GM21717 (cell line): Measurements from ENCODE around the gene KBTBD12.

ENCODE experiments used
- ATAC-seq: cut with Tn5 transposase; IDR thresholded peaks from one replicate; pipeline ENCODE4 v1.9.1; 2021; ENCODE audit warnings: mild to moderate bottlenecking, moderate library complexity; ENCODE audit not compliant: unreplicated experiment

Gene KBTBD12

GRCh38 chr3:127949446-127950055 is 34.5 kb downstream of the KBTBD12 start:
- ATAC-seq = no peak

DNA sequence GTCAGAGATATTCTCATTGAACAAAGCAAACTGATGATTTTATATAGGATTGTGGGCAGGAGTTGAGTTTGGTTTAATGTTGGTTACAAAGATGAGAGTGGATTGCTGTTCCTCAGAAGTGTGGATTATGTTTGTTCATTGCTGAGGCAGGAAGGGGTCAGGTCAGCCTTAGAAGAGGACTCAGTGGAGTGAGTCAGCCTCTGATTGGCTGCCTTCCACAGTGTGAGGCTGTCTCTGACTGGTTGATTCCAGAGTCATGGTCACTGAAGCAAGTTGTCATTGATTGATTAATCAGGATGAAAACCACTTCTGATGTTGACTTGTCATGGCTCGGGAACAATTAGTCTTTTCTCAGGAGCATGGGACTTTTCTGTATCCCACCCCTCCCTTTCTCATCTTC is 36.2 kb downstream of the KBTBD12 start:
- no peak for ATAC-seq

DNA sequence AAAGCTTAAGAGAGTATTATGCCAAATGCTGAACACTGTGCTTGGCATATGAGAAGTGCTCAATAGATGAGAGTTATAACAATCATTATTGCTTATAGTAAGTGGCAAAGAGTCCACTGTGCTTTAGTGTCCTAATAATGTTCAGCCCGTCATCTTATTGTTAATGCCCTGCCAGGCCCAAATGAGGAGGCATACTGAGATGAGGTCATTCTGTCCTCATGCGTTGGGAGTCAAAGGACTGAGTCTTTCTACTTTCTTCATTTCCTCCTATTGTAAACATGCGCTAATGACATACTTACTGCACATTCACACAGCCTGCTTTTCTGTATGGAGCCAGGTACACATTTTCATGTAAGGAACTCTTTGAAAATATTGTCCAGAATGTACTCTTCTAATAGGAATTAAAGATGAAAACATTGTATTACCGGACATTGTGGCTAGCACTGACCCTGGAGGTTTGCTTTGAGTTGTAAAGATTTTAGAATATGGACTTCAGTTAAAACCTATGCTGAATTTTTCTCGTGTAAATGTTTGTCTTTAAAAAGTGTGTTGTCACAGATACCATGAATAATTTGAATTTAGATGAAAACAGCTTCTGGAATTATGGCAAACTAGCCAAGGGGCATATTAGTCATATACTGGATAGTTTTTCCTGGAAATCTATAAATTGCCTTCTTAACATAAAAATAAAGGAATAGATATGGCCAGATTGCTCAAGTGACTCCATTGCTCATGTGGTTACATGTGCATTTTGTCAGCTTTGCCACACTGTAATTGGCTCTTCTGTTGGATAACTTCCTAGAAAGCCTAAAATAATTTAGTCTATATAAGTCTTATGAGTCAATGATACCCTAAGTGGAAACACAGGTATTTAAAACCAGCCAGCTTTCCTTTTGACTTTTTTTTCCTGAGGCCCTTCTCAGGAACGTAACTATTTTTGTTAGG is 38.3 kb downstream of the KBTBD12 start:
- ATAC-seq = no peak

GRCh38 chr3:127954640-127955039 is 39.6 kb downstream of the KBTBD12 start:
- ATAC-seq = no peak

DNA sequence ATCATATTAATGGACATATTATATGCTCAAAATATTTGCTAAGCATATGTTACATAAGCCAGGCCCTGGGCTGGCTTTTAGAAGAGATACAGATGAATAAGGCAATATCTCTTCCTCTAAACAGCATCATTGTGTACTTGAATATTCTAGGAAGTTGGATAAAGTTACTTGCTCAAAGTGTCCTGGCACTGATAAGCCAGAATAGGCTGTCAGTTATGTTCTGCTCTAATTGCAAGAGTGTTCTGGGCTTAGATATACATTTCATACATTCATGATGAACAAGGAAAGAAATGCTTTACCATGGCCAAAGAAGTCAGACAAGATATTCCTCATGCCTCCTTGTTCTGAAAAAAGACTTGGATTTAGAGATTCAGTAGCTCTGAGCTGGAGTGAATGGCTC is 40.7 kb downstream of the KBTBD12 start:
- no peak for ATAC-seq

GRCh38 chr3:127959041-127959440 is 44.0 kb downstream of the KBTBD12 start:
- ATAC-seq = no peak

DNA sequence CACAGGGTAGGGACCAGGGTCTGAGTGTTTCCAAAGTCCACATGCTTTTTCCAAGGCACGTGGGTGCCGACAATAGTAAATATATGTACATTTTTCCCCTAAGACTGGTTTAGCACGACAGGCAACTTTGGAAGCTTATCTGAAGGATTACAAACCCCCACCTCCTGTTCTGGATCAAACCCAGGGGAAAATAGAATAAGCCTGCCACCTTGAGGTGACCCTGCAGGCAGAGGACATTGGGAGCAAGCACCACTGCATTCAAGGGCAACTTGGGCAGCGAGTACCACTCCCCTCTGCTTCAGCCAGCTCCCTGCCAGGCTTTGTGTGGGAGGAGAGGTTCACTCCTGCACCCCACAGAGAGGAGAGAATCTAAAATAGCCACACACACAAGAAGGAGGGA is 44.8 kb downstream of the KBTBD12 start:
- ATAC-seq = no peak

- ATAC-seq = no peak
Measured at GRCh38 chr3:127960421-127960965, 45.5 kb downstream of the KBTBD12 start.

GRCh38 chr3:127961124-127961523 is 46.1 kb downstream of the KBTBD12 start:
- ATAC-seq = no peak

- no peak for ATAC-seq
Measured at GRCh38 chr3:127961963-127962362, 46.9 kb downstream of the KBTBD12 start.

- no peak for ATAC-seq
Measured at GRCh38 chr3:127962937-127963336, 47.9 kb downstream of the KBTBD12 start.

DNA sequence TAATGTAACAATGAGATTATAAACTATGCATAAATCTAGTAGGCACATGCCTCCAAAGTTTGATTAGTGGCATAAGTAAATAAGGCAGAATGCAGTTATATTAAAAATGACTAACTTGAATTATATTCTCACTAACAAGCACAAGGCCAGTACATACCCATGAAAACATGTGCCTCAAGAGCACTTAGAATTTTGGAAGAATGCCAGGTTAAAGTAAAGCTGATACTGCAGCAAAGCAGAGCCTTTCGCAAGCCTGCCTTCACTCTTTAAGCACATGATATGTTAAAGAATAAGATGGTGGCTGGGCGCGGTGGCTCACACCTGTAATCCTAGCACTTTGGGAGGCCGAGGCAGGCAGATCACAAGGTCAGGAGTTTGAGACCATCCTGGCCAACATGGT is 49.0 kb downstream of the KBTBD12 start:
- no peak for ATAC-seq

- ATAC-seq = no peak
Measured at GRCh38 chr3:127964816-127965215, 49.8 kb downstream of the KBTBD12 start.

DNA sequence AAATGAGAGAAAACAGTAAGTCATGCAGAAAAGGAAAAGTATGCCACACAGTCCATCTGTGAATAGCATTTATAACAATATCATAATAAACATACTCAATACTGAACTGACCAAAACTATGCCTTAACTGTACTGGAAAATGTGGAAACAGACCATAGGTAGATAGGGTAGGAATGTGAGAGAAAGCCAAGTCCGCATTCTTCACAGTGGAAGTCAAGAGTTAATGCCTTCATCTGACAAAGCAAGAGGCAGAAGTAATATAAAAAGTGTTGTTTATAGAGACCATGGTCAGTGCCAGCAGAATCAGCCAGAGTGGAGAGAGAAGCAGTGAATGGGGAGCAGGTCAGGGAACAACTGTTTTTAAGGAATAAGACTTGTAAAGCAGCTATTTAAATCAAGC is 52.3 kb downstream of the KBTBD12 start:
- ATAC-seq = no peak

DNA sequence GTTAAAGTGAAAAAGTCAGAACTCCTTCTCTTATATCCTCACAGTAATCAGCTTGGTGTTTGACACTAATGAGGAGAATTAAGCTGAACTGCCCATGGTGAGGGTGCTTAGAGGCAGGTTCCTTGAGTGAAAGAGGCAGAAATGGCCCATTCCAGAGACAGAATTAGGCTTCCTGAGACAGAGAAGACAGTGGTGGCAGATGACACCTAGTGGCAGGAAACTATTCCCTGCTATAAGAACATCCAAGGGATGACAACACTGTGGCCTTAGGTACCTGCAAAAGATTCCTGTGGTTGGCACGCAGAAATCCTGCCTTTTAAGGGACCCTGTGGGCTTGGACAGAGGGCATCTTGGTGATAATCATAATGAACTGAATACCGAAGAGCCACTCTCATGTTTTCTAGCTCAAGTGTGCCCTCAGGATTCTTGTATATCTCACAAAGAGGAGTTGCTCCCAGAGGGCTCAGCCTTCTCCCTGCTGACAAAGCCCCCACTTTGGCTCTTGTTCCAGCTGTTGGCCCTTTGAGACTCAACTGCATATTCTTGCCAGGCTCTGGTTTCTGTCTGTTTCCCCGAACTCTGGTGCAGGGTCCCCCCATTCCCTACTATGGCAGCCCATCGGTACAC is 56.0 kb downstream of the KBTBD12 start:
- ATAC-seq = no peak

GRCh38 chr3:127974226-127974625 is 59.2 kb downstream of the KBTBD12 start:
- no peak for ATAC-seq

GRCh38 chr3:127975153-127976029 is 60.4 kb downstream of the KBTBD12 start:
- ATAC-seq = no peak

GRCh38 chr3:127978636-127979035 is 63.6 kb downstream of the KBTBD12 start:
- no peak for ATAC-seq

DNA sequence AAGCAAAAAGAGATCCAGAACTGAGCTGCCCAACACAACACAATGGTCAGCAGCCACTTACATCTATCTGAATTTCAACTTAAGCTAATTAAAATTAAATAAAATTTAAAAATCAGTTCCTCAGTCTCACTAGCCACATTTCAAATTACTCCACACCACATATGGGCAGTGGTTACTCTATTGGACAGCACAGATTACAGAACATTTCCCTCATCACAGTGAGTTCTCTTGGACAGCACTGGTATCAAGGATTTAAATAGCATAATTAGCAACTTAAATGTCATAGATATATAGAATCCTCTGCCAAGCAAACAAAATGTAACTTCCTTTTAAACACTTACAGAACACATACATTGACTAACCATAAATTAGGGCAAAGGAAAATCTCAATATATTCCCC is 64.4 kb downstream of the KBTBD12 start:
- no peak for ATAC-seq

DNA sequence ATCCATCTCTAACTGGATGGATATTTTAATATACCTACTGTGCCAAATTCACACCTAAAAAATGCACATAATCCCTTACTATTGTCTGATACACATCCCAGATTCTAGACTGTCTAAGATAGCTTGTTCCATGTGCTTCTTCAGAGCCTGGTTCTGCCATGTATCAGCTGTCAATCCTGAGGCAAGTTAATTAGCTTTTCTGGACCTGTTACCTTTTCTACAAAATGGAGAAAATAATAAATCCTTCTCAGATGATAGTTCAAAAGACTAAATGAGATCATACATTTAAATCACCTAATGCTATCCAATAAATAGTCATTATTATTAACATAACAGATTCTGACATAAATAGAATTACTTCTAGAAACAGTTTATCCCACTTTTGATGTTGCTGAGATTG is 66.1 kb downstream of the KBTBD12 start:
- no peak for ATAC-seq

GRCh38 chr3:127982155-127982554 is 67.1 kb downstream of the KBTBD12 start:
- no peak for ATAC-seq
